Pancreas (tissue), 10 donors: ENCODE measurements around the gene NPPB. TPM values are rescaled to one million over a fixed set of nuclear protein-coding genes. Genes with fewer than 3 reads are reported as not detected.

Source experiments
- ATAC-seq, 4 donors: fragments of 200-7000 bp; cut with Tn5 transposase; one replicate each; pipeline versions ENCODE4 v1.8.0 to v1.9.1; 2020; ENCODE audit warnings: mild to moderate bottlenecking in 4 of 4, moderate library complexity in 4 of 4
- DNase-seq, 6 donors: peaks; one replicate each; pipeline ENCODE4 v3.0.0-alpha.2; 2020
- FAIRE-seq: peaks from 2 replicates; lab custom pipeline; 2012; peaks lifted over from hg19 to GRCh38; lab: Jason Lieb, UNC
- H3K27ac ChIP-seq, 4 donors: fragments of 200-600 bp; sonication (generic); 1 replicate in 3 of 4; 2 replicates in 1 of 4; pipeline versions ENCODE4 v1.5.0 to v1.8.0; 2020
- H3K27me3 ChIP-seq, 4 donors: fragments of 200-600 bp; one replicate each; pipeline ENCODE4 v1.8.0; 2021
- H3K36me3 ChIP-seq, 3 donors: fragments of 200-600 bp; sonication (generic) in 1 of 3; one replicate each; pipeline versions ENCODE4 v1.5.0 to v1.8.0; 2020 to 2021
- H3K4me1 ChIP-seq, 3 donors: fragments of 200-600 bp; one replicate each; pipeline ENCODE4 v1.8.0; 2021
- H3K4me3 ChIP-seq, 4 donors: fragments of 200-600 bp; sonication (generic) in 2 of 4; one replicate each; pipeline versions ENCODE4 v1.5.0 to v1.8.0; 2020 to 2021
- H3K9me3 ChIP-seq, 4 donors: fragments of 200-600 bp; one replicate each; pipeline ENCODE4 v1.8.0; 2021
- CTCF ChIP-seq, 4 donors: fragments of 200-600 bp; sonication (generic) in 3 of 4; IDR thresholded peaks; one replicate each; pipeline versions ENCODE4 v1.5.0 to v1.8.0; 2021; ENCODE audit warnings: antibody characterized with exemption in 4 of 4
- WGBS, 2 donors: extraction: QIAGEN DNeasy Blood & Tissue Kit; methylation state at CpG; one replicate each; pipeline ENCODE4 v1.1.7; 2013; 5-methylcytosine and 5-hydroxymethylcytosine counted together
- intact Hi-C, 3 donors: fragments of 100-400 bp; cut with DNase I; formaldehyde crosslinking; loops; one replicate each; pipeline versions ENCODE4 v1.11.1 to v1.14.2; 2022
- polyA plus RNA-seq, 2 donors: library from polyadenylated mRNA; stranded (reverse); fragments of 200-250 nt; gene quantifications; one replicate each; pipeline ENCODE4 v1.2.3, GENCODE V29; 2013
- total RNA-seq, 6 donors: library from RNA; stranded (reverse); fragmentation: NEBNext Ultra II Directional in 4 of 6; extraction: Animal tissue kit (Norgen Biotek cat#: 25700) in 4 of 6; gene quantifications; one replicate each; pipeline versions ENCODE4 v1.2.1 to v1.2.4, GENCODE V29; 2021 to 2023
- donor health status: healthy with polysubstance abuse.
- donor health status: DM: no; HTN: no; CAD: no; lungs with moderate emphysema.
- donor health status: DM: no; HTN: no; CAD: no.
- donor health status: control.
- donor health status: control.
- donor health status: Bipolar disorder and iron deficiency.
- donor health status: DM: yes; HTN: yes; CAD: no.
- donor health status: DM: no; HTN: no; CAD: no.
- donor health status: DM: no; HTN: no; CAD: no.
- donor health status: DM: yes; HTN: yes; CAD: no.

NPPB gene
- total and polyA plus RNA-seq, 8 donors = 0.28 to 1.6 (median 0.95) TPM; not detected in 3

- H3K9me3 ChIP-seq = no peaks in the 10 kb centered on the region
- intact Hi-C loops = no loop called here
- H3K4me3 ChIP-seq = no peak overlapping the region
- DNase-seq = no peak
- H3K27me3 ChIP-seq = no peaks in the 10 kb centered on the region
- FAIRE-seq = no peak
- WGBS, 2 donors = 69 to 87% methylated on average over 10 of the region's 10 CpGs
- H3K27ac ChIP-seq = no peak overlapping the region
- H3K4me1 ChIP-seq = no peaks in the 10 kb centered on the region
- TF ChIP-seq CTCF (IDR thresholded peaks at IDR 0.05) = no peak
- ATAC-seq = no peak
- H3K36me3 ChIP-seq = no peaks in the 10 kb centered on the region
These were observed 16.3 kb upstream of the NPPB start for GRCh38 chr1:11875094-11875493.

- H3K4me3 ChIP-seq = no peak overlapping the region
- no peak overlapping the region for H3K27ac ChIP-seq
- no peaks in the 10 kb centered on the region for H3K36me3 ChIP-seq
- no peak for TF ChIP-seq CTCF (IDR thresholded peaks at IDR 0.05)
- H3K9me3 ChIP-seq = no peaks in the 10 kb centered on the region
- no peak for FAIRE-seq
- 62% methylated on average over 6 of the region's 6 CpGs for WGBS, 2 donors
- intact Hi-C loops = no loop called here
- no peaks in the 10 kb centered on the region for H3K4me1 ChIP-seq
- H3K27me3 ChIP-seq = no peaks in the 10 kb centered on the region
- no peak for ATAC-seq
- no peak for DNase-seq
These were observed 15.9 kb upstream of the NPPB start for GRCh38 chr1:11874624-11875023.

GRCh38 chr1:11874258-11874562 lies 15.5 kb upstream of the NPPB start:
- no peak for ATAC-seq

GRCh38 chr1:11873395-11874257 lies 14.9 kb upstream of the NPPB start:
- H3K27ac ChIP-seq = no peak overlapping the region
- TF ChIP-seq CTCF (IDR thresholded peaks at IDR 0.05) = no peak
- no peaks in the 10 kb centered on the region for H3K4me1 ChIP-seq
- no peak for ATAC-seq
- no peaks in the 10 kb centered on the region for H3K9me3 ChIP-seq
- no peak for FAIRE-seq
- 59 to 67% methylated on average over 14 of the region's 14 CpGs for WGBS, 2 donors
- intact Hi-C loops = no loop called here
- H3K4me3 ChIP-seq = no peak overlapping the region
- H3K27me3 ChIP-seq = no peaks in the 10 kb centered on the region
- DNase-seq = no peak
- no peaks in the 10 kb centered on the region for H3K36me3 ChIP-seq

More at GRCh38 chr1:11874258-11874562, 15.5 kb upstream of the NPPB start:
- TF ChIP-seq CTCF (IDR thresholded peaks at IDR 0.05) = no peak
- intact Hi-C loops = no loop called here
- Histone ChIP-seq H3K36me3 (no peaks in the 10 kb centered on the region), H3K27me3 (no peaks in the 10 kb centered on the region), H3K9me3 (no peaks in the 10 kb centered on the region), H3K4me1 (no peaks in the 10 kb centered on the region), H3K4me3 (no peak overlapping the region), H3K27ac (no peak overlapping the region)
- WGBS, 2 donors = 63 to 68% methylated on average over 10 of the region's 10 CpGs
- DNase-seq = no peak
- FAIRE-seq = no peak

GRCh38 chr1:11872545-11872944 lies 13.8 kb upstream of the NPPB start:
- intact Hi-C loops = no loop called here

More at GRCh38 chr1:11872545-11872944, 13.8 kb upstream of the NPPB start:
- no peak for ATAC-seq
- FAIRE-seq = no peak
- no peaks in the 10 kb centered on the region for H3K27me3 ChIP-seq
- no peak overlapping the region for H3K4me3 ChIP-seq
- H3K27ac ChIP-seq = no peak overlapping the region
- WGBS, 2 donors = 39 to 55% methylated on average over 7 of the region's 7 CpGs
- DNase-seq = no peak
- H3K4me1 ChIP-seq = no peaks in the 10 kb centered on the region
- TF ChIP-seq CTCF (IDR thresholded peaks at IDR 0.05) = no peak
- no peaks in the 10 kb centered on the region for H3K36me3 ChIP-seq
- no peaks in the 10 kb centered on the region for H3K9me3 ChIP-seq
